Uterus (tissue), 2 donors: ENCODE results near the gene GPSM1.

Experiments
- POLR2A ChIP-seq, 2 donors: fragments of 450-650 bp; IDR thresholded peaks; one replicate each; pipeline ENCODE4 v1.6.1; 2016; ENCODE audit warnings: antibody characterized with exemption in 2 of 2, mild to moderate bottlenecking in 1 of 2, moderate library complexity in 1 of 2
- TF ChIP-seq, protein P1 (sequence below), 4 experiments: fragments of 200-600 bp in 2 of 4; fragments of 450-650 bp in 2 of 4; sonication (generic) in 2 of 4; IDR thresholded peaks; one replicate each; pipeline ENCODE4 v1.5.1; 2016 to 2019; ENCODE audit warnings: antibody characterized with exemption in 4 of 4, mild to moderate bottlenecking in 2 of 4, moderate library complexity in 1 of 4

DNA sequence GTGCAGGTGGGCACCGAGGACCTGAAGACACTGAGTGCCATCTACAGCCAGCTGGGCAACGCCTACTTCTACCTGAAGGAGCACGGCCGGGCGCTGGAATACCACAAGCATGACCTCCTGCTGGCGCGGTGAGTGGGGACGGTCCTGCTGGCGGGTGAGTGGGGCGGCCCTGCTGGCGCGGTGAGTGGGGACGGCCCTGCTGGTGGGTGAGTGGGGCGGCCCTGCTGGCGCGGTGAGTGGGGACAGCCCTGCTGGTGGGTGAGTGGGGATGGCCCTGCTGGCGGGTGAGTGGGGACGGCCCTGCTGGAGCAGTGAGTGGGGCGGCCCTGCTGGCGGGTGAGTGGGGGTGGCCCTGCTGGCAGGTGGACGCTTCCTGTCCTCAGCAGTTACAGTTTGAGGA lies 7.2 kb downstream of the GPSM1 start:
- TF ChIP-seq POLR2A (IDR thresholded peaks at IDR 0.05): no peak
- TF ChIP-seq, protein P1, sequence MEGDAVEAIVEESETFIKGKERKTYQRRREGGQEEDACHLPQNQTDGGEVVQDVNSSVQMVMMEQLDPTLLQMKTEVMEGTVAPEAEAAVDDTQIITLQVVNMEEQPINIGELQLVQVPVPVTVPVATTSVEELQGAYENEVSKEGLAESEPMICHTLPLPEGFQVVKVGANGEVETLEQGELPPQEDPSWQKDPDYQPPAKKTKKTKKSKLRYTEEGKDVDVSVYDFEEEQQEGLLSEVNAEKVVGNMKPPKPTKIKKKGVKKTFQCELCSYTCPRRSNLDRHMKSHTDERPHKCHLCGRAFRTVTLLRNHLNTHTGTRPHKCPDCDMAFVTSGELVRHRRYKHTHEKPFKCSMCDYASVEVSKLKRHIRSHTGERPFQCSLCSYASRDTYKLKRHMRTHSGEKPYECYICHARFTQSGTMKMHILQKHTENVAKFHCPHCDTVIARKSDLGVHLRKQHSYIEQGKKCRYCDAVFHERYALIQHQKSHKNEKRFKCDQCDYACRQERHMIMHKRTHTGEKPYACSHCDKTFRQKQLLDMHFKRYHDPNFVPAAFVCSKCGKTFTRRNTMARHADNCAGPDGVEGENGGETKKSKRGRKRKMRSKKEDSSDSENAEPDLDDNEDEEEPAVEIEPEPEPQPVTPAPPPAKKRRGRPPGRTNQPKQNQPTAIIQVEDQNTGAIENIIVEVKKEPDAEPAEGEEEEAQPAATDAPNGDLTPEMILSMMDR (IDR thresholded peaks at IDR 0.05): no peak
